GDM1 (cell line): ENCODE measurements around the gene STXBP6.
"Not testable (repeated sequence)": the region's sequence is repeated elsewhere in the genome, so short reads cannot be mapped to it uniquely, and the experiment has no call there.

ENCODE experiments used
- DNase-seq: peaks from one replicate; lab custom pipeline; 2025; lab: John Stamatoyannopoulos, UW

STXBP6 gene

DNA sequence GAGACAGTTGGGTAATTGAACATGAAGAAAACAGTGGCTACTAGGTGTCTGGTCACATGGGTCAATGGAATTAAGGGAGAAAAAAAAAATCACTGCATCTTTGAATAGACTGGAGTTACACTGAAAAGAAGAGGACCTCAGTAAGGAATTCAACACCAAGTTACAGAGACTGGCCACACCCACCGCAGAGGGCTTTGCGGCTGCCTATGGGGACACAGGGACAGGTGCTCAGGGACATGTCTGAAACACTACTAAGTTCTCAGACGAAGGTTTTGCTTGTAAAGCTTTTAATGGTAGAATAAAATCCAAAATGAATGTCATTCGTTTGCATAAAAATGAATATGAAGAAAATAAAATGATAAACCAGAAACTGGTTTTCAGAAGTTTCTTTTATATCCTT lies 93.8 kb downstream of the STXBP6 start:
- DNase-seq, result no peak

DNA sequence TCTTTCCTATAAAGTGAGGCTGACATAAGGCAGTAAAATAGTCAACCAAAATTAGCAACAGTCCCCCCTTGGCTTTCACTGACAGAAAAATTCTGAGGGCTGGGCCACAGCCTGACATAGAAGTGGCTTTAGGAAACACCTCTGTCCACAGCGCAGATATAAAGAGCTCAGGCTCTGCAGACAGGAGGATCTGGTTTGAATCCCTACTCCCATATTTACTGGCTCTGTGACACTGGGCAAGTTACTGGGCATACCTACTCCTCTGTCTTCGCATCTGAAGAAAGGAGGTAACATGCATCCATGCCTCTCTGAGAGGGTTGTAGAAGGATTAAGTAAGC lies 95.3 kb downstream of the STXBP6 start:
- DNase-seq, result no peak

DNA sequence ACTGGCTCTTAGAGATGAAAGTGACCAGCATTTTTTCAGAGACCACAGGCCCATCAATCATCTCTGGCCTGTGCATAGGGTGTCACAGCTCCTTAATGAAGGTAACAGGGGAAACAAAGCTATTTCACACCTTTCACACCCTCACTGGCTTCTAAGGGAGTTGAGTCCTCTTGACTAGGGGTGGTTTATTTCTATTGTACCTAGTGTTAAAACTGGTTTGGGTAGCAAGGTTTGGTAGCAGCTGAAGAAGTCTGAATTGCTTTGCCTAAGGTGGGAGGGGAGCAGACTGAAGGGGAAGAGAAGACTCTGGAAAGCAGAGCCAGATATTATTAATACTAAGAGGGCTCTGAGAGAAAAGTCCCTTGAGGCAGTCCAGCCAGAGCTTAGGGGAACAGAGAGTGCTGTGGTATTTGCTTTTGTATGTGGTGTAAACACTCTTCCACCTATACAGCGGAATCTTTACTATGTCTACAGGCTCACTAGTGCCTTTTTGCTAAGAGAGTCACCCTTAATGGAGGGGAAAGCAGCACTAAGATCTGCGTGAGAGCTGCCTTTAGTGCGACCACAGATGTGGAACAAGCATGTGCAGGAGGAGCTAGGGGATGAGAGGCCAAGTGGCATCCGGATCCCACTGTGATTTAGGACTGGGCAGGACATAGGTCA lies 95.8 kb downstream of the STXBP6 start:
- no peak for DNase-seq

- no peak for DNase-seq
Measured at GRCh38 chr14:24952851-24953666, 96.9 kb downstream of the STXBP6 start.

- no peak for DNase-seq
Measured at GRCh38 chr14:24948261-24948847, 101.6 kb downstream of the STXBP6 start.

DNA sequence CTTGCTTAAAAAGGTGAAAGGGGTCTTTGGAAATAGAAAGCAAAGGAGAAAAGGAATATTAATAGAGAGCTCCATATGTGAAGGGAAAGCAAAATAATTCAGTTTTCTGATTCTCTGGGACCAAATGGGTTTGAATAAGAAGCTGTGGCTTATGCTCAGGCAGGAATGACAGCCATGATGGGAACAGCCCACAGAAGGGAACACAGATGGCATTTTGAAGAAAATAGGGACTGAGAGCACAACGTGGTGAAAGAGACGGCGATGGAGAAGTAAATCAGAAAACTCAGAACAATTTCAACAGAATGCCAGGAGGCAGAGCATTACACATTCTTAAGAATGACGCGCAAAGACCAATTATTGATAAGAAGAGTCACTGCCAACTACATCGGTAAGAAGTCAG lies 102.8 kb downstream of the STXBP6 start:
- DNase-seq, result no peak

- no peak for DNase-seq
Measured at GRCh38 chr14:24944800-24945199, 105.1 kb downstream of the STXBP6 start.

GRCh38 chr14:24943024-24943423 lies 106.9 kb downstream of the STXBP6 start:
- no peak for DNase-seq

DNA sequence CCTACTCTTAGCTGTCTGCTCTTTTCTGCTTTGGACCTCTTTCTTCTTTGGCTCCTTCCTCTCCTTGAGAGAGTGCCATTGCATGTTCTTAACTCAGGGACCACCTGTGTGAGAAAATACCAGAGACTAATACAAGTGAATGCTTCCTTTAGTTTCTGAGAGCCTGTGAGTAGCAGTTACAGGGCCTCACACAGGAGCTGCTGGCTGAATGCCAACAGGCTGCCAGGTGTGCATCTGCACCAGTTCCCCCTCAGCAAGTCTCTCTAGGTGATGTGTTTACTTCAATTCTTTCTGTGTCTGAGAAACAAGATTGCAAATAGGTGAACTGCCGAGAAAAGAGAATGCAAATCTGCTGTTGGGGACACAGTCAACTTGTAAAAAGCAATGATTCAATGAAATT lies 108.2 kb downstream of the STXBP6 start:
- DNase-seq, result no peak

DNA sequence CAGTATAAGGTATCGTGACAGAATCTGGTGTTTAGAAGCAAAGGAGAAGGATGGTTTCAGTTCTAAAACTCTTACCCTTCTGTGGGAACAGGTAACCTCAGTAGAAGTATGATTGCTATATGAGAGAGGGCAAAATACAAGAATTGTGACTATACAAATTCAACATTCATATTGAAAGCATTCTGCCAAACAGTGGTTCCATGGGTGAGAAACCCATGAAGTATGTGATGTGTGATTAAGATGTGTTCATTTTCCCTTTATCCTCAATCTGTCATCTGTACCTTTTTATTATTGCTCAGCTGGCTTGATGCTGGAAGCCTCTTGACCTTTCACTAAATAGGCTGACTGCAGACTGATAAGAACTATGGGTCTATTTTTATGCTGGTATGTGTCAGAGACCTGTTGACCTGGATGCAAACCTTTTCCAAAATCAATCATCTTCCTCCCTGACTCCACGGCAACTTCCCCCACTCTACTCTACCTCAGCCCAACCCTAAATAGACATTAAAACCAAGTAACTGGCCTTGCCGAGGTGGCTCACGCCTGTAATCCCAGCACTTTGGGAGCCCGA lies 109.6 kb downstream of the STXBP6 start:
- DNase-seq, result no peak

- DNase-seq, result no peak
Measured at GRCh38 chr14:24938593-24938992, 111.4 kb downstream of the STXBP6 start.

DNA sequence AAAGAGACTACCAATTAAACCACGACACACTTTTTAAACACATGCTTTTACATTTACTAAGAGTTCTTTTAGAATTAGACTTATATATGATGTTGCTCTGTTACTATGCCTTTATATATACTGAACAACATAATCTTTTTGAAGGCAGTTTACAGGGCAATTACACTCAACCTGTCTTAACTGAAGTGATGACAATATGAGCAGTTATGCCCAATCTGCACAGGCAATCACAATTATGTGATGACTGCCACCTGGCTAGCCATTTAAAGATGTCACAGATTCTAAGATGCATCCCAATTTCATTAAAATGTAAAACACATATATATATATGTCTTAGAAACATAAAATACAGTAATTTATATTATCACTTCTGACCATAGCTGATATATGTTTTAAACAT lies 112.6 kb downstream of the STXBP6 start:
- DNase-seq, result no peak

- not testable (repeated sequence) for DNase-seq
Measured at GRCh38 chr14:24936773-24937172, 113.2 kb downstream of the STXBP6 start.

DNA sequence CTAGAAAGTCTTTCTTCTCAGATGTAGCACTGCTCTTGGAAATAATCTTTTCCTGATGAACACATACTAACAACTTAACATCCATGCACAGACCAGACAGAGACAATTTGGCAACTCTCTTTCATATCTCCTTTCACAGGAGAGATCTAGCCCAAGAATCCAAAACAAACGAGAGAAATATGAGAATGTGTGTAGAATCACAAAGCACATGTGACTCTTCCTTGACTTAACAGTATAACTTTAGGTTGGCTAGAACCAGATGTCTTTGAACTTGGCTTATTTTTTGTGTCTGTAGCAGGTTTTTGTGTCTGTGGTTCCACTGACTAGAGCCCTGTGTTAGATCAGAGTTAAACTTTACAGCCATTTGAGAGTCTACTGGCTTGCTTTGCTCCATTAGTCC lies 114.2 kb downstream of the STXBP6 start:
- no peak for DNase-seq

GRCh38 chr14:24928386-24928900 lies 121.5 kb downstream of the STXBP6 start:
- DNase-seq, result no peak

- no peak for DNase-seq
Measured at GRCh38 chr14:24927809-24928208, 122.1 kb downstream of the STXBP6 start.

DNA sequence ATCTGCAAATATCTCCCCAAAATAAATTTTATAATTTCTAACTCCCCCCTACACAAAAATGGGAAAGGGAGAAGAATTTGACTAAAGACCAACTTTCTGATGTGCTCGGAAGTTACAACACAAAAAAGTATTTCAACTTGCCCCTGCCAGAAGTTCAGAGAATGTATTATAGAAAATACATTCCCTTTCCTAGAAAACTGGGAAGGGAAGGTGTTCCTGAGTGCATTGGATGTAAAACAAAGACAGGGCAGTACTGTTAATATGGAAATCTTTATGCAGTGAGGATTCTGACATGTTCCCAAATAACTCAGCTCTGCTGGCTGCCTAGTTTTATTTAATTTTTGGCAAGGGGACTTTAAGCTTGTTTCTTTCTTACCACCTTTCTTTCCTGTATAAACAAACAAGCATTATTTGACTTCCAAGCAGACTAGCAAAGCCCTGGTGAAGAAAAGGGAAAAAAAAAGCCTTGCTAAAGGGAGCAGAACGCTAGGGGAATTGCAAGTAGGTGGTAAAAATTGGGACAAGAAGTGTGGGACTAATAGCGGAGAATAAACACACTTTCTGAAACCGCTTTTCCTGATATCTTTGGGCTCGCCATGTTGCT lies 124.1 kb downstream of the STXBP6 start:
- no peak for DNase-seq

- DNase-seq, result no peak
Measured at GRCh38 chr14:24924544-24924943, 125.4 kb downstream of the STXBP6 start.

GRCh38 chr14:24921903-24922302 lies 128.0 kb downstream of the STXBP6 start:
- DNase-seq, result no peak

DNA sequence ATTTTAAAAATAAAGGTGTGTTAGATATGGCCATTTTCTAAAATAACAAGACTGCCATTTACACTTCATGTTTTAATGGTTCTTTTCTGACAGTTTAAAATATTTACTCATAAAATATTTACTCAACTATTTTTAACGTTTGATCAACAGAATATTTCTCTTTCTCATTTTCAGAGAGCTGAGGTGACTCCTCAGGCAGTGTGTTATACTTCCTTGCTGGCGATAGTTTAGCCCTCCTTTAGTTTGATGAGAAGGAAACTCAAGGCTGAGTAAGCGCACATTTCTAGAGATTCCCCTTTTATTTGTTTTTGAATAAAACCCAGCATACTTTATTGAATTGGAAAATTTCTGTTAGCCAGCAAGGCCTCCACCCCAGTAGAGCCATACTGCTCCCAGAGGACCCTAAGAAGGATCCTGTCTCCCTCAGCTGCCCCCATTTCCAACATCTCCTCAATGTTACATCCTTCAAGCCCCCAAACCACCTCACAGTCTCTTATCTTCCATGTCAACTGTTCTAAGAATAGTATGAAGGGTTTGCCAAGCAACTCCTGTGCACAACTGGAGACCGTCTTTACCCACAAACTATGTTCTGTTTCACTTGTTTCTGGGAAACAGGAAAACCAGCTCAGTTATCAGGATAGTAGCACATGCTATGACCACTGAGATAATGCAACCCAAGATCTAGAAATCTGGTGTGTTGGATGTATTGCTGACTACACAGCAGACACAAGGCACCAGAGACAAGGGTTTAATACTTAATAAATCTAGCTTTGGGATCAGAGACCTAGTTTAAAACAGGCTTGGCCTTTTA lies 129.5 kb downstream of the STXBP6 start:
- DNase-seq, result no peak

DNA sequence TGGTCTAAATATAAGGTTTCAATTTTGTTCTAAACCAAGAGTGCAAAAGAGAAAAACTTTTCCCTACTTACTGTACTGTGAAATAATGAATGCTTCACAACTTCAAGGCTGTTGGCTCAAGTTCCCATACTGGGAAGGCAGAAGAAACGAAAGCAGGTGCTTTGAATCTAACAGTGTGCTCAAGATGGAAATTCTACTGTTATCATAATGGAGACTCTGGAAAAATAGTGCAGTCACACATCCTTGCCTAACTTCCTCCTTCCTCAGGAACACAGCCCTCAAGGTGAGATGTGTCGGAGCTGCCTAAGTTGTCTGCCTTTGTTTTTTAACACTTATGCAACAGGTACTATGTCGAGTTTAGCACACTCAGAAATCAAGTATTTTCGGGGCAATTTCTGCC lies 131.1 kb downstream of the STXBP6 start:
- DNase-seq, result no peak
